IPS DF 6.9 (cell line): ENCODE data around the gene CCL2.

Source experiments
- DNase-seq: peaks from one replicate; pipeline ENCODE4 v3.0.0-alpha.2; 2013; ENCODE audit warnings: low read depth, low spot score
- H3K27ac ChIP-seq: one replicate; pipeline ENCODE4 v1.5.1; 2013; ENCODE audit warnings: low read length, control low read depth
- H3K27me3 ChIP-seq: 2 replicates; pipeline ENCODE4 v1.6.1; 2013; ENCODE audit warnings: mild to moderate bottlenecking, low read length; ENCODE audit not compliant: control insufficient read depth, insufficient read depth
- H3K36me3 ChIP-seq: 2 replicates; pipeline ENCODE4 v1.6.1; 2013; ENCODE audit warnings: low read length; ENCODE audit not compliant: control insufficient read depth, insufficient read depth
- H3K4me1 ChIP-seq: 2 replicates; pipeline ENCODE4 v1.6.1; 2013; ENCODE audit warnings: low read length; ENCODE audit not compliant: control insufficient read depth, insufficient read depth
- H3K4me3 ChIP-seq: 2 replicates; pipeline ENCODE4 v1.5.1; 2013; ENCODE audit warnings: mild to moderate bottlenecking, low read length
- H3K9me3 ChIP-seq: 2 replicates; pipeline ENCODE4 v1.6.1; 2013; ENCODE audit warnings: low read length, inconsistent platforms; ENCODE audit not compliant: control insufficient read depth, insufficient read depth
- WGBS: extraction: QIAGEN DNeasy Blood & Tissue Kit; methylation state at CpG from one replicate; pipeline ENCODE4 v1.1.7; 2013; ENCODE audit warnings: mixed read lengths, missing lambda C conversion rate; ENCODE audit not compliant: insufficient read length, insufficient coverage; 5-methylcytosine and 5-hydroxymethylcytosine counted together

CCL2 gene

DNA sequence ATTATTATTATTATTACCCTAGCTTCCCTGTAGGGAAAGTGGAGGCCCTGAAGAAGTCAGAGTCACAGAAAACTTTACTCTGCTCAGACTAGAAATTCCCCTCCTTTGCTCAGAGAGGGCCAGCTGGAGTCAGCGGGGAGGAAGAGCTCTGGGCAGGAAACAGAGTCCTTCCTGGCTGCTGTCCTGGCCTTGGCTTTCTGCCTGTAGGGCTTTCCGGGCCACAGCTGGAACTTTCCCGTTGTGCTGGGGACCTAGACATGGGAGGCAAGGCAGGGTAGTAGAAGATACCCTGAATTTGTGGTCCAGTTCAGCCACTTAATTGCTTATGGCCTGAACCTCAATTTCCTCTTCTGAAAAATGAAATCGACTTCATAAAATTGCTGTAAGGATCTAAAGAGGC is 14.0 kb upstream of the CCL2 start:
- H3K27me3 ChIP-seq: no peaks in the 10 kb centered on the region
- H3K36me3 ChIP-seq: no peaks in the 10 kb centered on the region
- no CpG with 5 or more reads among the region's 4 CpGs for WGBS
- H3K4me1 ChIP-seq: 0 out of 2 replicates have a peak, but pooled peaks cover 2% of the 10 kb centered on the region
- H3K27ac ChIP-seq: no peak overlapping the region
- no peak for DNase-seq
- H3K9me3 ChIP-seq: no peaks in the 10 kb centered on the region
- H3K4me3 ChIP-seq: no peak overlapping the region

DNA sequence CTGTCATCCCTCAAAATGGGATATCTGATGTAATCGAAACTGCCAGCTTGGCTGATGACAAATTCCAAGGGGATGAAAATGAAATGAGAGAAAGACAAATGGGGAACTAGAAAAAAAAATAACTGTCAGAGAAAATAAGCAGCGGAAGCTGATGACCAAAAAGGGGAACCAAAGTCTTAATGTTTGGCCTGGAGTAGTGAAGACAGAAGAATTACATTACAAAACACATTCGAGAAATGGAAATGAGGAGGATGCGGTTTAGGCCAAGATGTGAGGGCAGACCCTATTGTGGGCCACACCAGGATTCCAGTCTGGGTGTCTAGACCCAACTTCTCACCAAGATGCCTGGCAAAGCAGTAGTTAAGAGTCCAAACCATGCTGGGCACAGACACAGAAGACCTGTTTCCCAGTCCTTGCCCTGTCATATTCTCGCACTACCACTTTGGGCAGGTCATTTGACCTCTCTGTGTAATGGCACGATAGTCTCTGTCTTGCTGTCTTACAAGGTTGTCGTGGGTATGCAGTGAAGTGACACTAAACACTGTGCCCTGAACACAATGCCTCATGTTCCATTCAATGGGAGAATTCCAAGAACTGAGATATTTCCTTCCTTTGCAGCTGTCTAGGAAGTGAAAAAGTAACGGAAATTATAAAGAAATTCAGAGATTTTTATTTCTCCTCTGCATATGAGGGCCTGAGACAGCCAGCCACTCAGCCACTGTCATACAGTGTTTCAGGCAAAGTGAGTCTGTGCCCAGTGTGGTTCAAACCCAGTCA is 12.3 kb upstream of the CCL2 start:
- H3K4me3 ChIP-seq: no peak overlapping the region
- H3K9me3 ChIP-seq: no peaks in the 10 kb centered on the region
- H3K4me1 ChIP-seq: 0 out of 2 replicates have a peak, but pooled peaks cover 2% of the 10 kb centered on the region
- H3K27ac ChIP-seq: no peak overlapping the region
- no CpG with 5 or more reads among the region's 8 CpGs for WGBS
- H3K36me3 ChIP-seq: no peaks in the 10 kb centered on the region
- no peak for DNase-seq
- H3K27me3 ChIP-seq: no peaks in the 10 kb centered on the region

DNA sequence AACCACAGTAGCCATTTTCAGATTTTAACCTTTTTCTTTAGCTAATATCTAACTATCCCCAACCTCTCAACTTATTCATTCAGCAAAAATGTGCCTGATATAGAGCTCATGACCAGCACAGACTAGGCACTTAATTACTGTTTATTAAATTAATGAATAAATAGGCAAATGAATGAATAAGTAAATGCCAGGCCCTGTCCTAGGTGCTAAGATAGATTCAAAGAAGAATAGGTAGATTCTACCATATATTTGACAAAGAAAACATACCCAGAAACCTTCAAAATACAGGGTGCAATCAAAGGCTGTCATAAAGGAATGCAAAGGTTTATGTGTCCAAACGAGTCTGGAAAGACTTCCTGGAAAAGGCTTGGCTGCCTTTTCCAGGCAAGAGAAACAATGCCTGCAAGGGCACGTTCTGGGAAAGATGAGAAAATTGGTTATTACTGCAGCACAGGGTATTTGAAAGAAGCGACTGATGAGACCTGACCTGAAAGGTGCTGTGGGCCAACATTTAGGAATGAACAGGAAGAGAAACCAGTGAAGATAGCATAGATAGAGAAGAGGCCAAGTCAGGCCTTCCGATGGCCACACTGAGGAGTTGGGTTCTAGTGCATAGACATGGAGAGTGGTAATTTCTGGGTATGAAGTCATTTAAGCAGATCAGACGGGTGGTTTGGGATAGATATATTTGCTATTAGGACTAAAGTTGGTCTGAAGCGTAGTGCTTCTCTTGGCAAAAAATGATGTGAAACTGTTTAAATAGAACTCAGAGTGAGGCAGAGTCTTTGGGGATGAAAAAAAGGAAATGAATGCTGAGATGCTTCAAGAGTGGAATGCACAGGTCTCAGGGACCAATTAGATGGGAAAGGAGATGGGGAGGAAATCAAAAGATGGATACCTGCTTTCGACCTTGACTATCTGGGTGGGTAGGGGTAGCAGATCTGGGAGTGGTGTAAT is 11.4 kb upstream of the CCL2 start:
- no peak for DNase-seq
- no peaks in the 10 kb centered on the region for H3K36me3 ChIP-seq
- H3K4me3 ChIP-seq: no peak overlapping the region
- no peaks in the 10 kb centered on the region for H3K27me3 ChIP-seq
- no peaks in the 10 kb centered on the region for H3K9me3 ChIP-seq
- 0 out of 2 replicates have a peak, but pooled peaks cover 2% of the 10 kb centered on the region for H3K4me1 ChIP-seq
- no CpG with 5 or more reads among the region's 7 CpGs for WGBS
- H3K27ac ChIP-seq: no peak overlapping the region

DNA sequence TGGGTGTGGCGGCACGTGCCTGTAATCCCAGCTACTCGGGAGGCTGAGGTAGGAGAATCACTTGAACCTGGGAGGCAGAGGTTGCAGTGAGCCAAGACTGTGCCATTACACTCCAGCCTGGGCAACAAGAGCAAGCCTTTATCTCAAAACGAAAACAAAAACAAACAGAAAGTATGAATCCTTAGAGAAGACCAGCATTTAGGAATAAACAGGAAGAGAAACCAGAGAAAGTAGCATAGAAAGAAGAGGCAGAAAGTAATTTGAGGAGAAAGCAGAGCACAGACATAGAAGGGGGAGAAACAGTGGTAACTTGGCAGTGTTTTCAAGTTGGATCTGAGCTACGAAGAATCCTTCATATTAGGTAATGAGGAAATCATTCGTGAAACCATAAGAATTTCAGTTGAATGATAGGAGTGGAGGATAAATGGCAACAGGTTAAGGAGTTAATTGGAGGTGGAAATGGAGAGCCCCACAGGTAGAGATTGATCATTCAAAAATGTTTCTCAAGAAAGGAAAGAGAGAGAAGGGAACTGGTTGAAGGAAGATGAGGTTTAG is 9.7 kb upstream of the CCL2 start:
- Histone ChIP-seq H3K4me1 (0 out of 2 replicates have a peak, but pooled peaks cover 2% of the 10 kb centered on the region), H3K9me3 (no peaks in the 10 kb centered on the region), H3K4me3 (no peak overlapping the region), H3K27ac (no peak overlapping the region), H3K36me3 (no peaks in the 10 kb centered on the region), H3K27me3 (no peaks in the 10 kb centered on the region)
- no peak for DNase-seq
- no CpG with 5 or more reads among the region's 6 CpGs for WGBS

DNA sequence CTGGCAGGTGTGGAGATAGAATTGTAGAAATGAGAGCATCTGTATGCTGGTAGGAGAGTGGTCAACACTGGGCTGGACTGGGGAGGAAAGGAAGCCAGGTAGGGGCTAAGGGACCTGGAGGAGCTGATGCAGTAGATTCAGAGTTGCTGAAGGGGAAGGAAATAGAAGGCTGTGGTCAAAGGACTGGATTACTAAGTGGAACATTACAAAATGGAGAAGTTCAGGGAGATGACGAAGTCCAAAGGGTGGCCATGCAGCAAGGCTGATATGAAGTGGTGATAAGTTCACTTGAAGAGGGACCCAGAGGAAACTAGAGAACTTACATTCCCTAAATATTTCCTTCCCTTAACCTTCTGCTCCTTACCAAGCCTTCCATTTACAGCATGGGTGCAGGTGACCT is 8.6 kb upstream of the CCL2 start:
- WGBS: no CpG with 5 or more reads among the region's 1 CpG
- H3K27me3 ChIP-seq: no peaks in the 10 kb centered on the region
- DNase-seq: no peak
- no peaks in the 10 kb centered on the region for H3K9me3 ChIP-seq
- H3K27ac ChIP-seq: no peak overlapping the region
- peaks cover 4% of the 10 kb centered on the region; the same call in 1 of the 2 replicates for H3K4me1 ChIP-seq
- no peaks in the 10 kb centered on the region for H3K36me3 ChIP-seq
- no peak overlapping the region for H3K4me3 ChIP-seq

DNA sequence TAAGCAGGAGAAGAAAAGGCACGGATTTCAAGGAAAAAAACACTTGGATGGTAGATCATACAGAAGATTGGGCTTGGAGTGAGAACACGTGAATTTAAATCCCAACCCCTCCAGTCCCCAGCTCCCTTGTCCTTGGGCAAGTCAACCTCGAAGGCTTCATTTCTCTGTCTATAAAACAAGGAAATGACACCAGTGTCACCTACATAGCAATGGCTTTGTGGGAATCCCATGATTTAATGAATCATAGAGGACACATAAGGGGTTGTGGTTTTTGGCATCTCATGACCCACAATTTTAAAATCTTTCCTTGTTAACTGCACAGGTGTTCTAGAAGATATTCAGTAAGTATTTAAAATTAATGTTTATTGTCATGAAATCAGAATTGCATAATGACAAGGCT is 8.2 kb upstream of the CCL2 start:
- no CpG with 5 or more reads among the region's 3 CpGs for WGBS
- DNase-seq: no peak
- Histone ChIP-seq H3K27me3 (no peaks in the 10 kb centered on the region), H3K4me1 (peaks cover 4% of the 10 kb centered on the region; the same call in 1 of the 2 replicates), H3K4me3 (no peak overlapping the region), H3K27ac (no peak overlapping the region), H3K9me3 (no peaks in the 10 kb centered on the region), H3K36me3 (no peaks in the 10 kb centered on the region)

DNA sequence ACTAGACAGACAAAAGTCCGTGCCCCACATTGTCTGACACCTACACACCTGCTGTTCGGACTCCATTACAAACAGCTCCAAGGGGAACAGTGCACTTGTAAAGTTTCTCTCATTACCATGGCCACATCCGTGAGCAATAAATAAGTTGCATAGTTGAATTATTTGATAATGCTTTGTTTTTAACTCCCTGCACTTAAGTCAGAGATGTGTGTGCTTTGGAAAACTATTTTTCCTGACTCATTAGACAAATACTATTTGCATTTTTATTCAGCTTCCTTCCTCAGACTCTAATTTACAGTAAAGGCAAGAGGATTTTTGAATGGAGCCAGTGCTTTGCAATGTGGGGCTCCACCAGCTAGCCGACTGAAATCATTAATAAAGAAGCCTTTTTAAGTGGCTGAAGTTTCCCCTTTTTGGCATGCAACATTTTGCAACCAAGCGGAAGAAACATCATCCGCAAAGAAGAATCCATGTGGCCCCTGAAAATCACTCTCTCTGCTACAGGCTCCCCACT is 6.5 kb upstream of the CCL2 start:
- WGBS: no CpG with 5 or more reads among the region's 6 CpGs
- H3K4me1 ChIP-seq: peaks cover 2% of the 10 kb centered on the region; the same call in 1 of the 2 replicates
- H3K27ac ChIP-seq: no peak overlapping the region

DNA sequence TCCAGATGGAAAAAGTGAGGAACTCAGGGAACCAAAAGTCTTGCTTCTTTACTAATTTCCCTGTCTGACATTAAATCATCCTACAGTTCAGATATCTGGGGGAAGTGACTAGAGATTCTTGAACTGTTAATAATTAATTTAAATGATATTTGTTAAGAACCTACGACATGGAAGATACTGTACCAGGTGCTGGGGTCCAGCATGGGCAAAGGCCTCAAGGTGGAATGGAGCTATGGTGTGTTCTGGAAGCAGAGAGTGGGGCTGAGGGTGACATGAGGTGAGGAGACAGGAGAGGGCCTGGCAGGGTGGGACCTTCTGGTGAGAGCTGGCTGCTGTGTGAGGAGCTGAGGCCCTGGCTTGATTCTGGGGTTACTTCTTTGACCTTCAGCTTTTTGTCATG is 6.0 kb upstream of the CCL2 start:
- no CpG with 5 or more reads among the region's 1 CpG for WGBS
- Histone ChIP-seq H3K27ac (no peak overlapping the region), H3K4me1 (peaks cover 2% of the 10 kb centered on the region; the same call in 1 of the 2 replicates), H3K9me3 (no peaks in the 10 kb centered on the region), H3K27me3 (no peaks in the 10 kb centered on the region), H3K36me3 (no peaks in the 10 kb centered on the region), H3K4me3 (no peak overlapping the region)
- DNase-seq: no peak

More for the DNA sequence above, 6.5 kb upstream of the CCL2 start:
- Histone ChIP-seq H3K27me3 (no peaks in the 10 kb centered on the region), H3K9me3 (no peaks in the 10 kb centered on the region), H3K4me3 (no peak overlapping the region), H3K36me3 (no peaks in the 10 kb centered on the region)
- no peak for DNase-seq

DNA sequence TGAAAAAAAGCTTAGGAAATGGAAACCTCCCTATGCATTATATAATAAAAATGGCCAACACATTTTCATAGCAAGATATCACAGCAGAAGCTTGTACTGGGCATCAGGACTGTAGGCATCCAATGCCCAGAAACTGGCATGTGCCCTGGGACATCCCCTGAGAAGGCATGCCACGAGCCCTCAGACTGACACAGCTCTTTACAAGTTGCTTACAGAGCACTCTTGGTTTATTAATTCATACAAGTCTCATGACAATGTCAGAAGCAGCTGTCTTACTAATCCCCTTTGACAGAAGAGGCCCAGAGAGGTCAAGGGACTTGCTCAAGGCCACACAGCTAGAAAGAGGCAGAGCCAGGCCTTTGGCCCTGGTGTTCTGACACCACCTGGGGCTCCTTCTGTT is 5.6 kb upstream of the CCL2 start:
- Histone ChIP-seq H3K27ac (no peak overlapping the region), H3K4me3 (no peak overlapping the region), H3K27me3 (no peaks in the 10 kb centered on the region), H3K9me3 (no peaks in the 10 kb centered on the region), H3K36me3 (no peaks in the 10 kb centered on the region), H3K4me1 (peaks cover 5% of the 10 kb centered on the region; the same call in 1 of the 2 replicates)
- WGBS: no CpG with 5 or more reads among the region's 1 CpG
- DNase-seq: no peak

DNA sequence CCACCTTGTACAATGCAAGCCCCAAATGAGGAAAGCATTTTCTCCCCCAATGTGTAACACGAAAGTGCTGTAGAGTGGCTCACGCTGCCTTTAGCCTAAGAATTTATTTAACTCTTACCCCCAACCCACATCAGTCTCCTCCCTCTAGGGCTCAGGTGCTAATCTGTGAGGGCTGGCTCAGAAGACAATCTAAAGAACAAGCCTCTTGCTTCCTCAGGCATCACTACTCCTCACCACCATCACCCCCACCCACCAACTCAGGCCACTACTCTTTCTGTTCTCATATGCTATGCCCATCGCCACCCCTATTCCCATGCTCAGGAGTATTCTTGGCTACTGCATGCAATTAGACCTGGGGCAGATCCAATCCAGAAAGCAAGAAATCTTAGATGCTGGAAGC is 3.9 kb upstream of the CCL2 start:
- WGBS: no CpG with 5 or more reads among the region's 3 CpGs
- no peaks in the 10 kb centered on the region for H3K9me3 ChIP-seq
- H3K27me3 ChIP-seq: no peaks in the 10 kb centered on the region
- H3K27ac ChIP-seq: no peak overlapping the region
- H3K36me3 ChIP-seq: no peaks in the 10 kb centered on the region
- H3K4me1 ChIP-seq: peaks cover 8% of the 10 kb centered on the region; the same call in 1 of the 2 replicates
- DNase-seq: no peak
- no peak overlapping the region for H3K4me3 ChIP-seq
